Measurements from ENCODE around the gene TDRD9.

TDRD9 gene

DNA sequence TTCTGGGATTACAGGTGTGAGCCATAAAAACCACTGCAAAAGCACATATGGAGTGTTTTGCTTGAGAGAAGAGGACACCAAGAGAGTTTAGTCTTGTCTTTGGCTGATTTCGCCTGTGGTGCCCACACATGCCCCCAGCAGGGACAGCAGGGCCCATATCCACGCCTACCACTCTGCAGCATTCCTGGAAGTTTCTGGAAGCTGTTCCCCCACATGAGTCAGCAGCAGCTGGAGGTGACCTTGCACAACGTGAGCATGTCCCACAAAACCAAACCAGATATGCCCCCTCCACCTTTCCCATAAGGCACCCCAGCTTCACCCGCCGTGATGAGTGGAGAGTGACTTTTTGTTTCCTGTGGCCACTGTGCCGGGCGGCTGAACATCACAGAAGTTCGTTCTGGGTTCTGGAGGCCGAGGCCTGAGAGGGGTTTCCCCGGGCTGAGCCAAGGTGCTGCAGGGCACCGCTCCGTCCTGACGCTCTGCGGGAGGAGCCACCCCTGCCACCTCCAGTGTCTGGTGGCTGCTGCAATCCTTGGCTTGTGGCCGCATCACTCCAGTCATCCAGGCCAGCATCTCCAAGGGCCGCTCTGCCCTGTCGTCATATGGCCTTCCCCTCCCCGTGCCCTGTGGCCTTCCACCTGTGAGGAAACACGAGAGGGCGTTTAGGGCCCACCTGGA, 162.0 kb downstream of the TDRD9 start:
- H3K79me2 ChIP-seq (ENCODE audit: low read length) = no peaks in the 10 kb centered on the region
- no peak overlapping the region for H3K4me2 ChIP-seq (ENCODE audit: low read depth, low read length)
- H3K9me3 ChIP-seq (replicated peaks; ENCODE audit: insufficient read depth, low read length) = no peaks in the 10 kb centered on the region
- H3K27ac ChIP-seq (ENCODE audit: low read length) = no peak overlapping the region
- H3K9me2 ChIP-seq (replicated peaks; ENCODE audit: insufficient read depth, low read length) = no peaks in the 10 kb centered on the region
- H3K36me3 ChIP-seq (replicated peaks; ENCODE audit: insufficient read depth, low read length) = no peaks in the 10 kb centered on the region
- H4K20me1 ChIP-seq (ENCODE audit: insufficient read depth, low read length) = no peaks in the 10 kb centered on the region
- H3F3A ChIP-seq (ENCODE audit: insufficient read depth, low read length) = no peaks in the 10 kb centered on the region
- H3K27me3 ChIP-seq (replicated peaks; ENCODE audit: insufficient read depth, low read length) = peaks cover 18% of the 10 kb centered on the region
- TF ChIP-seq EZH2 (optimal IDR thresholded peaks at IDR 0.05; ENCODE audit: low read depth, low read length) = no peak
- no peak for TF ChIP-seq EZH2phosphoT487 (IDR thresholded peaks at IDR 0.05; ENCODE audit: low read length)
- TF ChIP-seq, protein P1, sequence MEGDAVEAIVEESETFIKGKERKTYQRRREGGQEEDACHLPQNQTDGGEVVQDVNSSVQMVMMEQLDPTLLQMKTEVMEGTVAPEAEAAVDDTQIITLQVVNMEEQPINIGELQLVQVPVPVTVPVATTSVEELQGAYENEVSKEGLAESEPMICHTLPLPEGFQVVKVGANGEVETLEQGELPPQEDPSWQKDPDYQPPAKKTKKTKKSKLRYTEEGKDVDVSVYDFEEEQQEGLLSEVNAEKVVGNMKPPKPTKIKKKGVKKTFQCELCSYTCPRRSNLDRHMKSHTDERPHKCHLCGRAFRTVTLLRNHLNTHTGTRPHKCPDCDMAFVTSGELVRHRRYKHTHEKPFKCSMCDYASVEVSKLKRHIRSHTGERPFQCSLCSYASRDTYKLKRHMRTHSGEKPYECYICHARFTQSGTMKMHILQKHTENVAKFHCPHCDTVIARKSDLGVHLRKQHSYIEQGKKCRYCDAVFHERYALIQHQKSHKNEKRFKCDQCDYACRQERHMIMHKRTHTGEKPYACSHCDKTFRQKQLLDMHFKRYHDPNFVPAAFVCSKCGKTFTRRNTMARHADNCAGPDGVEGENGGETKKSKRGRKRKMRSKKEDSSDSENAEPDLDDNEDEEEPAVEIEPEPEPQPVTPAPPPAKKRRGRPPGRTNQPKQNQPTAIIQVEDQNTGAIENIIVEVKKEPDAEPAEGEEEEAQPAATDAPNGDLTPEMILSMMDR (IDR thresholded peaks at IDR 0.05; ENCODE audit: low read length) = no peak
- H3K4me3 ChIP-seq (ENCODE audit: low read length) = no peak overlapping the region
- H3K9ac ChIP-seq (ENCODE audit: low read length) = no peak overlapping the region
- H2AFZ ChIP-seq (ENCODE audit: low read length) = no peak overlapping the region
- no peaks in the 10 kb centered on the region for H3K4me1 ChIP-seq (ENCODE audit: low read length)
- DNase-seq = no peak

DNA sequence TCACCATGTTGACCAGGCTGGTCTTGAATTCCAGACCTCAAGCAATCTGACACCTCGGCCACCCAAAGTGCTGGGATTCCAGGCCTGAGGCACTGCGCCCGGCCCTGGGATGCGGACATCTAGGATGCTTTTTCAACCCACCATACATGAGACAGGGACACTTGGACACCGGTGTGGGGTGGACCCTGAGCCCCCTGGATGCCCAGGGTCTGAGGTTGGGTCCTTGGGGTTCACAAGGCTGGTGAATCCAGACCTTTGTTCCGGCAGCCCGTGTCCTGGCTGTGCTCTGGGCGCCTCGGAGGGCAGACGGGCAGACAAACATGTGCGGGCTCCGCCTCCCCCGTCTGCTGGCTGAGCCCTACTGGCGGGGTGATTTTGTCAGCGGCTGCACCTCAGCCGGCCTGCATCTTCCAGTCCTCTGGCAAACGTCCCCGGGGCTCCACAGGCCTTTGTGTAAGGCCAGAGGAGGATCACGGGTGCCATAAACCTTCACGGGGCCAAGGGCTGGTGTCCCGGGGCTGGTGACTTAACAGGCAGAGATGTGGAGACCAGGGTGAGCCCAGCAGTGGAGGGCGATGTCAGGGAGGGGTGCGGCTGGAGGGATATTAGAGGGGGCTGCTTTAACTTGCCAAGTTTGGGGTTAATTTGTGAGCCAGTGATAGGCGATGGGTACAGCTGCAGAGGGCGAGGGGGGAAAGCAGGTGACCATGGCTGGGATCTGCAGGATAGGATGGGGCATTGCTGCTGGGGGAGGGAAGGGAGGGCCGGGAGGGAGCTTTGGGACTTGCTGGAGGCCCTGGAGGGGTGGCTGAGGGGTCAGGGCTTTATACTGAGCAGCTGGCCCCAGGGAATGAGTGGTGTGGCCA, 163.0 kb downstream of the TDRD9 start:
- no peak for TF ChIP-seq EZH2phosphoT487 (IDR thresholded peaks at IDR 0.05; ENCODE audit: low read length)
- TF ChIP-seq, protein P1 (IDR thresholded peaks at IDR 0.05; ENCODE audit: low read length) = no peak
- no peak for TF ChIP-seq EZH2 (optimal IDR thresholded peaks at IDR 0.05; ENCODE audit: low read depth, low read length)
- H3K27ac ChIP-seq (ENCODE audit: low read length) = no peak overlapping the region
- no peaks in the 10 kb centered on the region for H4K20me1 ChIP-seq (ENCODE audit: insufficient read depth, low read length)
- no peaks in the 10 kb centered on the region for H3K4me1 ChIP-seq (ENCODE audit: low read length)
- H3K27me3 ChIP-seq (replicated peaks; ENCODE audit: insufficient read depth, low read length) = peaks cover 18% of the 10 kb centered on the region
- no peaks in the 10 kb centered on the region for H3K9me3 ChIP-seq (replicated peaks; ENCODE audit: insufficient read depth, low read length)
- H3K4me3 ChIP-seq (ENCODE audit: low read length) = no peak overlapping the region
- no peak overlapping the region for H2AFZ ChIP-seq (ENCODE audit: low read length)
- no peaks in the 10 kb centered on the region for H3K79me2 ChIP-seq (ENCODE audit: low read length)
- H3K4me2 ChIP-seq (ENCODE audit: low read depth, low read length) = no peak overlapping the region
- DNase-seq = no peak
- H3K9me2 ChIP-seq (replicated peaks; ENCODE audit: insufficient read depth, low read length) = no peaks in the 10 kb centered on the region
- H3K36me3 ChIP-seq (replicated peaks; ENCODE audit: insufficient read depth, low read length) = no peaks in the 10 kb centered on the region
- H3K9ac ChIP-seq (ENCODE audit: low read length) = no peak overlapping the region
- H3F3A ChIP-seq (ENCODE audit: insufficient read depth, low read length) = no peaks in the 10 kb centered on the region

DNA sequence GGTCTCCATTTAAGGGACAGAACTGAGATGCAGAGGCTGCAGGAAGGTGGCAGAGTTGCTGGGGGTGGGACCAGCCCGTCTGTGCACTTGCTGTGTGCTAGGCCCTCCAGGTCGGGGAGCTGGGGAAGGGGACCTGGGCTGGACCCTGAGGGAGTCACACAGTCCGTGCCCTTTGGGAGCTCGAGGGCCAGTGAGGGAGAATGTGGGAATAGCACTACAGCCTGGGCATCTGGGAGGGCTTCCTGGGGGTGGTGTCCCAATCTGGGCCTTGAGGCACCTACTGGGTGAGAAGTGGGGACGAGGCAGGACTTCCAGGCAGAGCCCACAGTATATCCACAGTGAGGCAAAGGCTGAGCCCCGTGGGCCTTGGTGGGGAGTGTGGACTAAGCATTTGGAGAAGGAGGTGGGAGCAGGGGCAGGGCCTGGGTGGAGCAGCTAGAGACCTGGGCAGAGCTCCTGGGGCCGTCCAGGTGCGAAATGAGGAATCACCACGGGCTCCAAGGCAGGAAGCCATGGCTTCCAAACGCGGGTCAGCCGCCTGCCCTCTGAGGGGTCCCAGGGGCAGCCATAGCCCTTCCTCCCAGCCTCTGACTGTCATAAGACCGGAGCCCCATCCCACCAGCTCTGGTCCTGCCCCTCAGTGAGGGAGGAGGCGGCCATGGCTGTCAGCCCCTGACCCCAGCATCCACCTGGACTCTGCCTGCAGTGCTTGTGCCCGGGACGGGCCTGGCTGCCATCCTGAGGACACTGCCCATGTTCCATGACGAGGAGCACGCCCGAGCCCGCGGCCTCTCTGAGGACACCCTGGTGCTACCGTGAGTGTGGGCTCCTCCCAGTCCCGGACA, 163.9 kb downstream of the TDRD9 start:
- Histone ChIP-seq H3K27ac (ENCODE audit: low read length) (no peak overlapping the region), H3K4me3 (ENCODE audit: low read length) (no peak overlapping the region), H3K9me3 (replicated peaks; ENCODE audit: insufficient read depth, low read length) (no peaks in the 10 kb centered on the region), H2AFZ (ENCODE audit: low read length) (no peak overlapping the region), H3K36me3 (replicated peaks; ENCODE audit: insufficient read depth, low read length) (no peaks in the 10 kb centered on the region), H3K27me3 (replicated peaks; ENCODE audit: insufficient read depth, low read length) (peaks cover 18% of the 10 kb centered on the region), H3K4me1 (ENCODE audit: low read length) (no peaks in the 10 kb centered on the region), H3F3A (ENCODE audit: insufficient read depth, low read length) (no peaks in the 10 kb centered on the region), H3K9me2 (replicated peaks; ENCODE audit: insufficient read depth, low read length) (no peaks in the 10 kb centered on the region), H3K9ac (ENCODE audit: low read length) (no peak overlapping the region), H3K79me2 (ENCODE audit: low read length) (no peaks in the 10 kb centered on the region), H4K20me1 (ENCODE audit: insufficient read depth, low read length) (no peaks in the 10 kb centered on the region), H3K4me2 (ENCODE audit: low read depth, low read length) (no peak overlapping the region)
- TF ChIP-seq EZH2 (optimal IDR thresholded peaks at IDR 0.05; ENCODE audit: low read depth, low read length) = no peak
- TF ChIP-seq EZH2phosphoT487 (IDR thresholded peaks at IDR 0.05; ENCODE audit: low read length) = no peak
- TF ChIP-seq, protein P1 (IDR thresholded peaks at IDR 0.05; ENCODE audit: low read length) = no peak
- no peak for DNase-seq

Measured in MM.1S (cell line).